Vagina (tissue), 2 donors: ENCODE data around the gene EVPLL. TPM values are rescaled to one million over a fixed set of nuclear protein-coding genes. Genes with fewer than 3 reads are reported as not detected.
"Not testable (repeated sequence)": the region's sequence is repeated elsewhere in the genome, so short reads cannot be mapped to it uniquely, and the experiment has no call there.

ENCODE experiments used
- DNase-seq, 2 donors: peaks; one replicate each; pipeline ENCODE4 v3.0.0-alpha.2; 2017; ENCODE audit errors: extremely low spot score in 2 of 2
- H3K27ac ChIP-seq: fragments of 200-600 bp; sonication (generic); one replicate; pipeline ENCODE4 v1.5.1; 2019
- H3K27me3 ChIP-seq: fragments of 200-600 bp; sonication (generic); one replicate; pipeline ENCODE4 v1.5.1; 2019
- H3K36me3 ChIP-seq, 2 donors: fragments of 200-600 bp; sonication (generic); one replicate each; pipeline ENCODE4 v1.5.1; 2017 to 2019
- H3K4me1 ChIP-seq: fragments of 200-600 bp; sonication (generic); one replicate; pipeline ENCODE4 v1.5.1; 2019
- H3K4me3 ChIP-seq, 2 donors: fragments of 200-600 bp; sonication (generic); 1 replicate in 1 of 2; 2 replicates in 1 of 2; pipeline ENCODE4 v1.5.1; 2016 to 2019
- H3K9me3 ChIP-seq: fragments of 200-600 bp; sonication (generic); one replicate; pipeline ENCODE4 v1.5.1; 2019
- intact Hi-C: fragments of 100-400 bp; cut with DNase I; formaldehyde crosslinking; loops from one replicate; pipeline ENCODE4 v1.15.1; 2023
- microRNA-seq: library from miRNA; unstranded; fragments of <30 nt; microRNA quantifications from one replicate; pipeline ENCODE4, GENCODE V29; 2017; ENCODE audit warnings: borderline number of aligned reads, borderline replicate concordance
- small RNA-seq: library from RNA; depleted of rRNA; stranded (forward); fragments of <200 nt; gene quantifications from one replicate; pipeline ENCODE3, GENCODE V24; 2016
- total RNA-seq: library from RNA; depleted of rRNA; stranded (reverse); fragments of >200 nt; gene quantifications from one replicate; pipeline ENCODE4 v1.2.3, GENCODE V29; 2016

The EVPLL gene
- total RNA-seq, 1 donor from 2014 or later, result 16.7 TPM

GRCh38 chr17:18411377-18411864, 33.8 kb downstream of the EVPLL start:
- peak in 1 of 2 donors; percentile 12 for DNase-seq

GRCh38 chr17:18412001-18412538, 34.5 kb downstream of the EVPLL start:
- H3K4me1 ChIP-seq, H3K36me3 ChIP-seq, H3K9me3 ChIP-seq, H3K27me3 ChIP-seq, intact Hi-C loops, DNase-seq: not testable (repeated sequence)
- Histone ChIP-seq H3K27ac (peak overlapping the region; percentile 82), H3K4me3 (peak overlapping the region; percentile 41 to 45)

More at GRCh38 chr17:18411377-18411864, 33.8 kb downstream of the EVPLL start:
- H3K36me3 ChIP-seq, H3K9me3 ChIP-seq, H3K27me3 ChIP-seq, H3K4me1 ChIP-seq, intact Hi-C loops: not testable (repeated sequence)
- H3K4me3 ChIP-seq, result peak overlapping the region; percentile 41 to 45
- peak overlapping the region; percentile 82 for H3K27ac ChIP-seq

GRCh38 chr17:18421521-18421920, 43.9 kb downstream of the EVPLL start:
- H3K36me3 ChIP-seq, H3K9me3 ChIP-seq, intact Hi-C loops, H3K4me1 ChIP-seq, H3K27ac ChIP-seq, H3K27me3 ChIP-seq, H3K4me3 ChIP-seq: not testable (repeated sequence)
- peak in 1 of 2 donors; percentile 22 for DNase-seq

- H3K36me3 ChIP-seq, H3K27ac ChIP-seq, DNase-seq, H3K27me3 ChIP-seq, intact Hi-C loops, H3K9me3 ChIP-seq, H3K4me3 ChIP-seq, H3K4me1 ChIP-seq: not testable (repeated sequence)
Observed at GRCh38 chr17:18422464-18422863, 44.9 kb downstream of the EVPLL start.

- intact Hi-C loops, H3K27ac ChIP-seq, H3K4me1 ChIP-seq, H3K9me3 ChIP-seq, H3K27me3 ChIP-seq, H3K36me3 ChIP-seq, H3K4me3 ChIP-seq, DNase-seq: not testable (repeated sequence)
Observed at GRCh38 chr17:18423015-18423414, 45.4 kb downstream of the EVPLL start.

GRCh38 chr17:18425593-18425992, 48.0 kb downstream of the EVPLL start:
- not testable (repeated sequence) for H3K27ac ChIP-seq, DNase-seq, H3K27me3 ChIP-seq

GRCh38 chr17:18426639-18427038, 49.1 kb downstream of the EVPLL start:
- H3K36me3 ChIP-seq, H3K27ac ChIP-seq, intact Hi-C loops, H3K4me3 ChIP-seq, H3K27me3 ChIP-seq, DNase-seq, H3K9me3 ChIP-seq, H3K4me1 ChIP-seq: not testable (repeated sequence)

More at GRCh38 chr17:18425593-18425992, 48.0 kb downstream of the EVPLL start:
- intact Hi-C loops, H3K36me3 ChIP-seq, H3K9me3 ChIP-seq, H3K4me3 ChIP-seq, H3K4me1 ChIP-seq: not testable (repeated sequence)

- H3K27me3 ChIP-seq, DNase-seq, H3K9me3 ChIP-seq, H3K4me1 ChIP-seq, H3K4me3 ChIP-seq, H3K27ac ChIP-seq, intact Hi-C loops, H3K36me3 ChIP-seq: not testable (repeated sequence)
Observed at GRCh38 chr17:18432206-18432605, 54.6 kb downstream of the EVPLL start.

Small RNA genes within 50 kb of the gene (microRNA-seq; reads per million reads assigned to microRNA genes)
- gene MIR6778, result not detected

Small RNA genes within 50 kb of the gene (small RNA-seq; reads per million reads assigned to genes)
- gene AL353997.5 (not detected), gene YWHAEP2 (not detected)

Other genes with a start within 250 kb of the EVPLL start
- 77.3 TPM for gene ALKBH5, start 193.9 kb upstream of the EVPLL start, total RNA-seq
- 27.7 TPM for gene LLGL1, start 152.1 kb upstream of the EVPLL start, total RNA-seq
- 277 TPM for gene FLII, start 119.0 kb upstream of the EVPLL start, total RNA-seq
- 18.4 TPM for gene MIEF2, start 117.1 kb upstream of the EVPLL start, total RNA-seq
- 15.5 TPM for gene TOP3A, start 62.8 kb upstream of the EVPLL start, total RNA-seq
- gene SMCR8, start 62.5 kb upstream of the EVPLL start, total RNA-seq, result 11.0 TPM
- gene SHMT1, start 14.2 kb upstream of the EVPLL start, total RNA-seq, result 31.4 TPM
- gene LGALS9C, start 99.0 kb downstream of the EVPLL start, total RNA-seq, result 1.2 TPM